ENCODE results near the gene SLC25A12.
"Not testable (repeated sequence)": the region's sequence is repeated elsewhere in the genome, so short reads cannot be mapped to it uniquely, and the experiment has no call there.

Gene SLC25A12

DNA sequence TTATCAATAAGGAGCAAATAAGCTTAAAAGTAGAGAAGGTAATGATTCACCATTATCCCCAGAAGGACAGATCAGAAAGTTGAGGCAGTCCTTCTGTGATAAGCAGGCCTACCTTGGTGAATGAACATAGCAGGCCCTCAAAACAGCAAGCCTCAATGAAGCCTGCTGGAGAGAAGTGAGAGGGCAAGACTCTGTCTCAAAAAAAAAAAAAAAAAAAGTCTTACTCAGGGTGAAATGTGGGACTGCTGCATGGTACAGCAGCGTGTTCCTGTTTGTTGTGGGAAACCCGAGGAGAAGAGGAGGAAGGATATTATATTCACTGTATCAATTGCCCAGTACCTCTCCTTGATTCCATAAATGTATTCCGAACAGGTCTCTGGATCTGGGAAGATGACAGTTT lies 19.5 kb upstream of the SLC25A12 start:
- H3K4me3 ChIP-seq (ENCODE audit: low read depth, low read length), result no peak overlapping the region
- TF ChIP-seq CTCF (IDR thresholded peaks at IDR 0.05; ENCODE audit: low read depth, low read length), result no peak
- H3K9me3 ChIP-seq (ENCODE audit: severe bottlenecking), result no peaks in the 10 kb centered on the region
- no peaks in the 10 kb centered on the region for H3K27me3 ChIP-seq (ENCODE audit: insufficient read depth, low read depth, severe bottlenecking)
- no peak overlapping the region for H3K27ac ChIP-seq
- no peaks in the 10 kb centered on the region for H3K36me3 ChIP-seq
- DNase-seq, result no peak

GRCh38 chr2:171910494-171910893 lies 16.4 kb upstream of the SLC25A12 start:
- no peaks in the 10 kb centered on the region for H3K36me3 ChIP-seq
- TF ChIP-seq CTCF (IDR thresholded peaks at IDR 0.05; ENCODE audit: low read depth, low read length), result no peak
- no peaks in the 10 kb centered on the region for H3K9me3 ChIP-seq (ENCODE audit: severe bottlenecking)
- no peak for DNase-seq
- H3K4me3 ChIP-seq (ENCODE audit: low read depth, low read length), result no peak overlapping the region
- no peaks in the 10 kb centered on the region for H3K27me3 ChIP-seq (ENCODE audit: insufficient read depth, low read depth, severe bottlenecking)
- H3K27ac ChIP-seq, result no peak overlapping the region

GRCh38 chr2:171909266-171909665 lies 15.2 kb upstream of the SLC25A12 start:
- Histone ChIP-seq H3K27me3 (ENCODE audit: insufficient read depth, low read depth, severe bottlenecking) (no peaks in the 10 kb centered on the region), H3K36me3 (no peaks in the 10 kb centered on the region), H3K4me3 (ENCODE audit: low read depth, low read length) (no peak overlapping the region), H3K27ac (no peak overlapping the region), H3K9me3 (ENCODE audit: severe bottlenecking) (no peaks in the 10 kb centered on the region)
- TF ChIP-seq CTCF (IDR thresholded peaks at IDR 0.05; ENCODE audit: low read depth, low read length), result no peak
- DNase-seq, result no peak

DNA sequence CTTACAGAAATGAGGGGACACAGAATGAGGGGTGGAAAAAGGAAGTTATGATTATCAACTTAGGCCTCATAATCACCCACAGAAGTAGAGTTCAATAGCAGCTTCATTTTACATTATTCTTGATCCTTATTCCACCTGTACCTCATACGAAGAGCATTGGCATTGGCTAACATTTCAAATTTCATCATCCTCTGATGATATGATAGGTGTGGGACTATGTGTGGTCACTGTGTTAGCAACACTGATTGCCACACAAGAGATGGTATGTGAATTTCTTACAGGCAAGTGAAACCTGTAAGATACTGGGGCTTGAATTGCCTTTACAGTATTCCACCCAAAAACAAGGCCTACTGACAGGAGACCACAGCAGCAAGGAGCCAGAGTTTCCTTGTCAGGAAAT lies 14.2 kb upstream of the SLC25A12 start:
- no peaks in the 10 kb centered on the region for H3K27me3 ChIP-seq (ENCODE audit: insufficient read depth, low read depth, severe bottlenecking)
- H3K4me3 ChIP-seq (ENCODE audit: low read depth, low read length), result no peak overlapping the region
- no peak for TF ChIP-seq CTCF (IDR thresholded peaks at IDR 0.05; ENCODE audit: low read depth, low read length)
- no peaks in the 10 kb centered on the region for H3K9me3 ChIP-seq (ENCODE audit: severe bottlenecking)
- no peaks in the 10 kb centered on the region for H3K36me3 ChIP-seq
- H3K27ac ChIP-seq, result no peak overlapping the region
- no peak for DNase-seq

GRCh38 chr2:171902840-171903420 lies 8.9 kb upstream of the SLC25A12 start:
- TF ChIP-seq CTCF (IDR thresholded peaks at IDR 0.05; ENCODE audit: low read depth, low read length), result no peak
- Histone ChIP-seq H3K4me3 (ENCODE audit: low read depth, low read length) (no peak overlapping the region), H3K36me3 (no peaks in the 10 kb centered on the region), H3K27ac (no peak overlapping the region), H3K9me3 (ENCODE audit: severe bottlenecking) (peaks cover 5% of the 10 kb centered on the region), H3K27me3 (ENCODE audit: insufficient read depth, low read depth, severe bottlenecking) (no peaks in the 10 kb centered on the region)
- no peak for DNase-seq

DNA sequence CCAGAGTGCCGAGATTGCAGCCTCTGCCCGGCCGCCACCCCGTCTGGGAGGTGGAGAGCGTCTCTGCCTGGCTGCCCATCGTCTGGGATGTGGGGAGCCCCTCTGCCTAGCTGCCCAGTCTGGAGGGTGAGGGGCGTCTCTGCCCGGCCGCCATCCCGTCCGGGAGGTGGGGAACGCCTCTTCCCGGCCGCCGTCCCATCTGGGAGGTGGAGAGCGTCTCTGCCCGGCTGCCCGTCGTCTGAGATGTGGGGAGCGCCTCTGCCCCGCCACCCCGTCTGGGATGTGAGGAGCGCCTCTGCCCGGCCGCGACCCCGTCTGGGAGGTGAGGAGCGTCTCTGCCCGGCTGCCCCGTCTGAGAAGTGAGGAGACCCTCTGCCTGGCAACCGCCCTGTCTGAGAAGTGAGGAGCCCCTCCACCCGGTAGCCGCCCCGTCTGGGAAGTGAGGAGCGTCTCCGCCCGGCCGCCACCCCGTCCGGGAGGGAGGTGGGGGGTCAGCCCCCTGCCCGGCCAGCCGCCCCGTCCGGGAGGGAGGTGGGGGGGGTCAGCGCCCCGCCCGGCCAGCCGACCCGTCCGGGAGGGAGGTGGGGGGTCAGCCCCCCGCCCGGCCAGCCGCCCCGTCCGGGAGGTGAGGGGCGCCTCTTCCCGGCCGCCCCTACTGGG lies 5.7 kb upstream of the SLC25A12 start:
- H3K27ac ChIP-seq; H3K27me3 ChIP-seq (ENCODE audit: insufficient read depth, low read depth, severe bottlenecking); H3K4me3 ChIP-seq (ENCODE audit: low read depth, low read length); DNase-seq; H3K36me3 ChIP-seq; H3K9me3 ChIP-seq (ENCODE audit: severe bottlenecking): not testable (repeated sequence)
